ENCODE results near the gene SLC35A3.

Gene SLC35A3

GRCh38 chr1:100061681-100062080, 91.9 kb downstream of the SLC35A3 start:
- no peak for TF ChIP-seq CTCF (conservative IDR thresholded peaks at IDR 0.05; ENCODE audit: low read depth, low read length)
- no peak for DNase-seq (ENCODE audit: low read depth)
- H3K4me3 ChIP-seq (ENCODE audit: low read depth, low read length) = no peak overlapping the region

- DNase-seq (ENCODE audit: low read depth) = no peak
- no peak for TF ChIP-seq CTCF (conservative IDR thresholded peaks at IDR 0.05; ENCODE audit: low read depth, low read length)
- H3K4me3 ChIP-seq (ENCODE audit: low read depth, low read length) = no peak overlapping the region
These were observed 95.6 kb downstream of the SLC35A3 start for GRCh38 chr1:100065183-100065968.

GRCh38 chr1:100065969-100066227, 96.1 kb downstream of the SLC35A3 start:
- DNase-seq (ENCODE audit: low read depth) = no peak
- no peak overlapping the region for H3K4me3 ChIP-seq (ENCODE audit: low read depth, low read length)
- TF ChIP-seq CTCF (conservative IDR thresholded peaks at IDR 0.05; ENCODE audit: low read depth, low read length) = no peak

GRCh38 chr1:100070201-100070939, 100.6 kb downstream of the SLC35A3 start:
- H3K4me3 ChIP-seq (ENCODE audit: low read depth, low read length) = no peak overlapping the region
- no peak for DNase-seq (ENCODE audit: low read depth)
- TF ChIP-seq CTCF (conservative IDR thresholded peaks at IDR 0.05; ENCODE audit: low read depth, low read length) = no peak

- TF ChIP-seq CTCF (conservative IDR thresholded peaks at IDR 0.05; ENCODE audit: low read depth, low read length) = no peak
- DNase-seq (ENCODE audit: low read depth) = no peak
- no peak overlapping the region for H3K4me3 ChIP-seq (ENCODE audit: low read depth, low read length)
These were observed 103.7 kb downstream of the SLC35A3 start for GRCh38 chr1:100073531-100073930.

GRCh38 chr1:100074604-100075395, 105.0 kb downstream of the SLC35A3 start:
- TF ChIP-seq CTCF (conservative IDR thresholded peaks at IDR 0.05; ENCODE audit: low read depth, low read length) = no peak
- DNase-seq (ENCODE audit: low read depth) = no peak
- H3K4me3 ChIP-seq (ENCODE audit: low read depth, low read length) = no peak overlapping the region

Data from choroid plexus epithelial cell (primary cell).